Hepatocyte (in vitro differentiated cells): Measurements from ENCODE around the gene MAFF.

Experiments
- EZH2phosphoT487 ChIP-seq: fragments of 200-600 bp; sonication (generic); IDR thresholded peaks from one replicate; pipeline ENCODE4 v1.6.1; 2018; ENCODE audit warnings: antibody characterized with exemption, mild to moderate bottlenecking, low read depth, moderate library complexity; ENCODE audit not compliant: unreplicated experiment, severe bottlenecking
- TF ChIP-seq, protein P1 (sequence below): fragments of 200-600 bp; sonication (generic); IDR thresholded peaks from 2 replicates; pipeline ENCODE4 v1.5.1; 2016; ENCODE audit warnings: antibody characterized with exemption, mild to moderate bottlenecking; ENCODE audit not compliant: poor library complexity

DNA sequence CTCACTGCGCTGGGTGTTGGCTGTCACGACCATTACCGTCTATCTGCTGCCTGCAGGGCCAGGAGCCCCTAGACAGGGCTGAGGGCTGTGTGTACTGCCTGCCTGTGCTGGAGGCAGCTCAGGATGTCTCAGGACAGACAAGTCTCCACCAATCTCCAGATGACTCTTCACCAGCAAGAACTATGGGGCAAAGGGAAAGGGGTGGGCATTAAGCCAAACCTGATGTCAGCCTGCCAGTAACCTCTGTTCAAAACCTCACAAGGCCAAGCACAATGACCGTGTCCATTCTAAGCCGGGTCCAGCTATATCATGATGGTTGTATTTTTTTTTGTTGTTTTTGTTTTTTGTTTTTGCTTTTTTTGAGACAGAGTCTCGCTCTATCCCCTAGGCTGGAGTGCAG is 31.6 kb downstream of the MAFF start:
- TF ChIP-seq, protein P1, sequence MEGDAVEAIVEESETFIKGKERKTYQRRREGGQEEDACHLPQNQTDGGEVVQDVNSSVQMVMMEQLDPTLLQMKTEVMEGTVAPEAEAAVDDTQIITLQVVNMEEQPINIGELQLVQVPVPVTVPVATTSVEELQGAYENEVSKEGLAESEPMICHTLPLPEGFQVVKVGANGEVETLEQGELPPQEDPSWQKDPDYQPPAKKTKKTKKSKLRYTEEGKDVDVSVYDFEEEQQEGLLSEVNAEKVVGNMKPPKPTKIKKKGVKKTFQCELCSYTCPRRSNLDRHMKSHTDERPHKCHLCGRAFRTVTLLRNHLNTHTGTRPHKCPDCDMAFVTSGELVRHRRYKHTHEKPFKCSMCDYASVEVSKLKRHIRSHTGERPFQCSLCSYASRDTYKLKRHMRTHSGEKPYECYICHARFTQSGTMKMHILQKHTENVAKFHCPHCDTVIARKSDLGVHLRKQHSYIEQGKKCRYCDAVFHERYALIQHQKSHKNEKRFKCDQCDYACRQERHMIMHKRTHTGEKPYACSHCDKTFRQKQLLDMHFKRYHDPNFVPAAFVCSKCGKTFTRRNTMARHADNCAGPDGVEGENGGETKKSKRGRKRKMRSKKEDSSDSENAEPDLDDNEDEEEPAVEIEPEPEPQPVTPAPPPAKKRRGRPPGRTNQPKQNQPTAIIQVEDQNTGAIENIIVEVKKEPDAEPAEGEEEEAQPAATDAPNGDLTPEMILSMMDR: no peak
- TF ChIP-seq EZH2phosphoT487: no peak
